ENCODE measurements around the gene ZDHHC17. TPM values are rescaled to one million over a fixed set of nuclear protein-coding genes. Genes with fewer than 3 reads are reported as not detected.
A peak's percentile ranks its signal among the peaks of the same experiment; 100 is the strongest.
"Not testable (repeated sequence)": the region's sequence is repeated elsewhere in the genome, so short reads cannot be mapped to it uniquely, and the experiment has no call there.

The ZDHHC17 gene
- total and polyA plus RNA-seq, 5 experiments from 2014 or later: 10.1 to 68.0 (median 11.5) TPM

- POLR2A ChIA-PET: interaction anchor here (1.4 to 1.5 kb wide), 2 partner anchors 11 to 16 kb away, joined by 3 to 4 read pairs; partner anchors contain the start of gene ZDHHC17
Measured at GRCh38 chr12:76779310-76779709, 15.4 kb downstream of the ZDHHC17 start.

GRCh38 chr12:76781321-76781720 lies 17.4 kb downstream of the ZDHHC17 start:
- peaks cover 0 to 5% (median 0%) of the 10 kb centered on the region in 9 donors for H3K9me3 Mint-ChIP-seq
- H3K27me3 Mint-ChIP-seq: no peaks in the 10 kb centered on the region
- H3K36me3 Mint-ChIP-seq: peaks cover 0 to 20% (median 8%) of the 10 kb centered on the region in 3 donors
- H3K4me3 Mint-ChIP-seq: no peak overlapping the region
- H3K4me1 Mint-ChIP-seq: peaks cover 34 to 86% (median 75%) of the 10 kb centered on the region in 4 donors
- POLR2A ChIA-PET: no interaction called here
- DNase-seq: no peak
- ATAC-seq: no peak
- peak overlapping the region in 3 of 10 donors; percentile 14 to 71 (median 14) for H3K27ac Mint-ChIP-seq

More at GRCh38 chr12:76779310-76779709, 15.4 kb downstream of the ZDHHC17 start:
- Mint-ChIP-seq H3K27ac (peak overlapping the region in 2 of 10 donors; percentile 34 to 76), H3K4me1 (peaks cover 32 to 86% (median 82%) of the 10 kb centered on the region in 4 donors), H3K4me3 (peak overlapping the region in 2 of 10 donors; percentile 19 to 31), H3K36me3 (peaks cover 0 to 20% (median 8%) of the 10 kb centered on the region in 3 donors)
- H3K27me3 Mint-ChIP-seq, DNase-seq, ATAC-seq, H3K9me3 Mint-ChIP-seq: not testable (repeated sequence)

- no peak for ATAC-seq
- peaks cover 0 to 13% (median 0%) of the 10 kb centered on the region in 9 donors for H3K9me3 Mint-ChIP-seq
- no peak for DNase-seq
- H3K36me3 Mint-ChIP-seq: peaks cover 8 to 21% (median 18%) of the 10 kb centered on the region in 3 donors
- H3K27ac Mint-ChIP-seq: peak overlapping the region in 6 of 10 donors; percentile 4 to 71 (median 26)
- H3K4me3 Mint-ChIP-seq: peak overlapping the region in 1 of 10 donors; percentile 26
- peaks cover 33 to 76% (median 72%) of the 10 kb centered on the region in 4 donors for H3K4me1 Mint-ChIP-seq
- H3K27me3 Mint-ChIP-seq: no peaks in the 10 kb centered on the region
- POLR2A ChIA-PET: interaction anchor here (0.6 kb wide), 1 partner anchor 19 kb away, joined by 7 read pairs; the partner anchor contains the start of gene ZDHHC17
Measured at GRCh38 chr12:76782526-76782925, 18.6 kb downstream of the ZDHHC17 start.

- H3K9me3 Mint-ChIP-seq: peaks cover 0 to 16% (median 0%) of the 10 kb centered on the region in 9 donors
- H3K36me3 Mint-ChIP-seq: peaks cover 10 to 22% (median 18%) of the 10 kb centered on the region in 3 donors
- ATAC-seq (no peak), DNase-seq (no peak)
- H3K27me3 Mint-ChIP-seq: no peaks in the 10 kb centered on the region
- peak overlapping the region in 1 of 10 donors; percentile 13 for H3K27ac Mint-ChIP-seq
- H3K4me3 Mint-ChIP-seq: no peak overlapping the region
- H3K4me1 Mint-ChIP-seq: peaks cover 26 to 63% (median 56%) of the 10 kb centered on the region in 4 donors
- POLR2A ChIA-PET: no interaction called here
Measured at GRCh38 chr12:76784600-76785051, 20.7 kb downstream of the ZDHHC17 start.

GRCh38 chr12:76785407-76785806 lies 21.5 kb downstream of the ZDHHC17 start:
- H3K27ac Mint-ChIP-seq: peak overlapping the region in 1 of 10 donors; percentile 22
- H3K4me1 Mint-ChIP-seq: peaks cover 24 to 61% (median 55%) of the 10 kb centered on the region in 4 donors

GRCh38 chr12:76786986-76787385 lies 23.1 kb downstream of the ZDHHC17 start:
- Mint-ChIP-seq H3K27ac (peak overlapping the region in 1 of 10 donors; percentile 8), H3K27me3 (no peaks in the 10 kb centered on the region), H3K4me3 (no peak overlapping the region), H3K36me3 (peaks cover 10 to 16% (median 15%) of the 10 kb centered on the region in 3 donors), H3K9me3 (peaks cover 0 to 16% (median 0%) of the 10 kb centered on the region in 9 donors), H3K4me1 (peaks cover 22 to 58% (median 50%) of the 10 kb centered on the region in 4 donors)
- ATAC-seq (no peak), DNase-seq (no peak)
- POLR2A ChIA-PET: no interaction called here

More at GRCh38 chr12:76785407-76785806, 21.5 kb downstream of the ZDHHC17 start:
- no peaks in the 10 kb centered on the region for H3K27me3 Mint-ChIP-seq
- POLR2A ChIA-PET: no interaction called here
- ATAC-seq (no peak), DNase-seq (no peak)
- no peak overlapping the region for H3K4me3 Mint-ChIP-seq
- peaks cover 10 to 20% (median 17%) of the 10 kb centered on the region in 3 donors for H3K36me3 Mint-ChIP-seq
- peaks cover 0 to 16% (median 0%) of the 10 kb centered on the region in 9 donors for H3K9me3 Mint-ChIP-seq

GRCh38 chr12:76787689-76788088 lies 23.8 kb downstream of the ZDHHC17 start:
- peaks cover 17 to 53% (median 46%) of the 10 kb centered on the region in 4 donors for H3K4me1 Mint-ChIP-seq
- DNase-seq (no peak), ATAC-seq (no peak)
- no peak overlapping the region for H3K4me3 Mint-ChIP-seq
- peak overlapping the region in 1 of 10 donors; percentile 3 for H3K27ac Mint-ChIP-seq
- no peaks in the 10 kb centered on the region for H3K27me3 Mint-ChIP-seq
- H3K36me3 Mint-ChIP-seq: peaks cover 10 to 13% (median 11%) of the 10 kb centered on the region in 3 donors
- POLR2A ChIA-PET: no interaction called here
- peaks cover 0 to 16% (median 0%) of the 10 kb centered on the region in 9 donors for H3K9me3 Mint-ChIP-seq

GRCh38 chr12:76789335-76790050 lies 25.6 kb downstream of the ZDHHC17 start:
- no peak overlapping the region for H3K4me3 Mint-ChIP-seq
- peaks cover 0 to 16% (median 0%) of the 10 kb centered on the region in 9 donors for H3K9me3 Mint-ChIP-seq
- POLR2A ChIA-PET: interaction anchor here (1.6 kb wide), 1 partner anchor 26 kb away, joined by 4 read pairs; the partner anchor contains the start of gene ZDHHC17
- no peaks in the 10 kb centered on the region for H3K27me3 Mint-ChIP-seq
- DNase-seq: no peak
- peaks cover 2 to 13% (median 10%) of the 10 kb centered on the region in 3 donors for H3K36me3 Mint-ChIP-seq
- peak overlapping the region in 6 of 10 donors; percentile 8 to 44 (median 26) for H3K27ac Mint-ChIP-seq
- H3K4me1 Mint-ChIP-seq: peaks cover 11 to 44% (median 36%) of the 10 kb centered on the region in 4 donors
- ATAC-seq: no peak

- peak in 4 of 10 donors; percentile 8 to 59 (median 53) for DNase-seq
- ATAC-seq: peak in 1 of 2 donors; percentile 44
- H3K4me3 Mint-ChIP-seq: peak overlapping the region in 1 of 10 donors; percentile 30
- H3K27me3 Mint-ChIP-seq: no peaks in the 10 kb centered on the region
- peaks cover 8 to 44% (median 40%) of the 10 kb centered on the region in 4 donors for H3K4me1 Mint-ChIP-seq
- peaks cover 2 to 13% (median 10%) of the 10 kb centered on the region in 3 donors for H3K36me3 Mint-ChIP-seq
- POLR2A ChIA-PET: interaction anchor here (1.6 kb wide), 1 partner anchor 28 kb away, joined by 4 read pairs; the partner anchor contains the start of gene ZDHHC17
- H3K9me3 Mint-ChIP-seq: peaks cover 0 to 11% (median 0%) of the 10 kb centered on the region in 9 donors
- peak overlapping the region in 6 of 10 donors; percentile 1 to 59 (median 20) for H3K27ac Mint-ChIP-seq
Measured at GRCh38 chr12:76790564-76791552, 26.9 kb downstream of the ZDHHC17 start.

- Mint-ChIP-seq H3K4me3 (no peak overlapping the region), H3K9me3 (no peaks in the 10 kb centered on the region), H3K27me3 (no peaks in the 10 kb centered on the region), H3K4me1 (peaks cover 10 to 42% (median 38%) of the 10 kb centered on the region in 4 donors), H3K36me3 (peaks cover 0 to 10% (median under 1%) of the 10 kb centered on the region in 3 donors), H3K27ac (no peak overlapping the region)
- ATAC-seq (no peak), DNase-seq (no peak)
- POLR2A ChIA-PET: no interaction called here
Measured at GRCh38 chr12:76792828-76793227, 28.9 kb downstream of the ZDHHC17 start.

GRCh38 chr12:76798864-76799263 lies 34.9 kb downstream of the ZDHHC17 start:
- H3K27me3 Mint-ChIP-seq: no peaks in the 10 kb centered on the region
- DNase-seq: no peak

More at GRCh38 chr12:76798864-76799263, 34.9 kb downstream of the ZDHHC17 start:
- Mint-ChIP-seq H3K9me3 (peaks cover 0 to 14% (median 9%) of the 10 kb centered on the region in 9 donors), H3K4me3 (no peak overlapping the region), H3K36me3 (peaks cover 34 to 66% (median 45%) of the 10 kb centered on the region in 3 donors), H3K4me1 (peaks cover 17 to 25% (median 19%) of the 10 kb centered on the region in 4 donors), H3K27ac (peak overlapping the region in 1 of 10 donors; percentile 41)
- POLR2A ChIA-PET: no interaction called here
- ATAC-seq: no peak
